ENCODE data around the gene MRPL34. TPM values are rescaled to one million over a fixed set of nuclear protein-coding genes. Genes with fewer than 3 reads are reported as not detected.

Gene MRPL34
- total RNA-seq, 1 donor from 2014 or later = 84.9 TPM

DNA sequence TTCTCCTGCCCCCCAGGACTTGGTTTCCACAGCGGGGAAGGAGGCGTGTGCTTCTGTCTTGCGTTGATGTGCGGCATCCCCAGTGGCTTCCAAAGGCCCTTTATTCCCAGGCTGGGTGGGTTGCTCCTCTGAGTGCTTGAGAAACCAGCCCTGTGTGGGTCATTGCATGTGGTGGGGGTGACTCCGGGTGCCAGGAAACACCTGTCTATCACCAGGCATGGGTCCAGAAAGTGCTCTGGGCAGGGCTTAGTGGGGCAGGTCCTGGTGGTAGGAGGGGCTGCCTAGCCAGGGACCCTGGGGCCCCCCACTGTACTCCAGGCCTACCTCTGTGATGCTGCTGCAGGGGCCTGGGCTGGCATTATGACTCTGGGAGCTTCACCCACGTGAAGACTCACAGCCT, 13.3 kb downstream of the MRPL34 start:
- Histone ChIP-seq H3K27ac (no peak overlapping the region), H3K4me1 (no peaks in the 10 kb centered on the region), H3K4me3 (no peak overlapping the region), H3K27me3 (no peaks in the 10 kb centered on the region), H3K36me3 (peaks cover 58% of the 10 kb centered on the region), H3K9me3 (no peaks in the 10 kb centered on the region)
- TF ChIP-seq, protein P1, sequence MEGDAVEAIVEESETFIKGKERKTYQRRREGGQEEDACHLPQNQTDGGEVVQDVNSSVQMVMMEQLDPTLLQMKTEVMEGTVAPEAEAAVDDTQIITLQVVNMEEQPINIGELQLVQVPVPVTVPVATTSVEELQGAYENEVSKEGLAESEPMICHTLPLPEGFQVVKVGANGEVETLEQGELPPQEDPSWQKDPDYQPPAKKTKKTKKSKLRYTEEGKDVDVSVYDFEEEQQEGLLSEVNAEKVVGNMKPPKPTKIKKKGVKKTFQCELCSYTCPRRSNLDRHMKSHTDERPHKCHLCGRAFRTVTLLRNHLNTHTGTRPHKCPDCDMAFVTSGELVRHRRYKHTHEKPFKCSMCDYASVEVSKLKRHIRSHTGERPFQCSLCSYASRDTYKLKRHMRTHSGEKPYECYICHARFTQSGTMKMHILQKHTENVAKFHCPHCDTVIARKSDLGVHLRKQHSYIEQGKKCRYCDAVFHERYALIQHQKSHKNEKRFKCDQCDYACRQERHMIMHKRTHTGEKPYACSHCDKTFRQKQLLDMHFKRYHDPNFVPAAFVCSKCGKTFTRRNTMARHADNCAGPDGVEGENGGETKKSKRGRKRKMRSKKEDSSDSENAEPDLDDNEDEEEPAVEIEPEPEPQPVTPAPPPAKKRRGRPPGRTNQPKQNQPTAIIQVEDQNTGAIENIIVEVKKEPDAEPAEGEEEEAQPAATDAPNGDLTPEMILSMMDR (IDR thresholded peaks at IDR 0.05) = no peak
- ATAC-seq (no peak), DNase-seq (no peak)
- intact Hi-C loops (cut with DNase I) = no loop called here

DNA sequence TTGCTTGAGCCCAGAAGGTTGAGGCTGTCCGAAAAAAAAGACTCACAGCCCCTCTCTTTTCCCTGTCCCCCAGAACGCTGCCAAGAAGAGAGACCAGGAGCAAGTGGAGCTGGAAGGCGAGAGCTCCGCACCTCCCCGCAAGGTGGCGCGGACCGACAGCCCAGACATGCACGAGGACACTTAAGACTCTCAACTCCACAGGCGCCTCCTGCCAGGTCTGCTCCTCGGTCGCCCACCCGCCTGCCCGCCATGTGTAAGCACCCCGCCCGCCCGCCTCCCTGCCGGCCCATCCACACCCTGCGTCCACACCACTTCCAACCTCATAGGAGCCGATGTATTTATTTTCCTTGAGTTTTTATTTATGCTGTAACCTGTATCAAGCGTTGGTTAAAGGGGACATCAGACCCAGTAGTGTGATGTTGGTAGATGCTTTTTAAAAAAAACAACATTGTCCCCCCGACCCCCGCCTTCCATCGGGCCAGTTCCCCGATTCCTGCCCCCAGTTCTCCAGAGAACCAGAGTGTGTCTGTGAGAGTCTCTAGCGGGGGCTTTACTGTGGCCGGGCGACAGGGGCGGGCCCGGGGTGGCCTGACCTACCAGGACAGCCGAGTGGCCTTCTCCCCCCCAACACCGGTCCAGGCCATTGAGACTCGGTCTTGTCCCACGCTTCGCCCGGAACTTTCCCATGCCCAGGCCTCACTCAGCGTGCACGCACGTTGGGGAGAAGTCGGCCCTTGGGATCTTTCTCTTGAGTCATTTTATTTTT, 14.0 kb downstream of the MRPL34 start:
- no peaks in the 10 kb centered on the region for H3K9me3 ChIP-seq
- H3K36me3 ChIP-seq = peaks cover 51% of the 10 kb centered on the region
- H3K4me3 ChIP-seq = no peak overlapping the region
- no peak overlapping the region for H3K27ac ChIP-seq
- DNase-seq (no peak), ATAC-seq (no peak)
- H3K27me3 ChIP-seq = no peaks in the 10 kb centered on the region
- TF ChIP-seq, protein P1 (IDR thresholded peaks at IDR 0.05) = no peak
- intact Hi-C loops (cut with DNase I) = no loop called here
- no peaks in the 10 kb centered on the region for H3K4me1 ChIP-seq

DNA sequence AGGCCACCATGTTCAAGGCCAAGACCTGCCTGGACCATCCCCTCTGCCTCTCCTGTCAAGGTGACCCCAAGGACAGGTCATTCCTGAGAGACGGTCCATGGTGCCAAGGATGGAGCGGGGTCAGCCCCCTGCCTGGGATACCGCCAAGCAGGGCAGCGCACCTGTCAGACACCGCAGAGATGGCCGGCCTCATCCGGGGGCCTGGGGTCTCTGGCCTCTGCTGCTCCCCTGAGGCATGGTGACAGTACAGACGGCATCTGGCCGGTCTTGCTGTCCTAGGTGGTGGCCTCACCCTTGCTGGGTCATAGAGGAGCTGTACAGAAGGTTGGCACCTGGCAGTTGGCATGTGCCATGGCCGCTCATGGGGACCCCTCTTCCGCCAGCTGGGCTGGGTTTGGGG, 14.8 kb downstream of the MRPL34 start:
- Histone ChIP-seq H3K27ac (no peak overlapping the region), H3K9me3 (no peaks in the 10 kb centered on the region), H3K36me3 (peaks cover 46% of the 10 kb centered on the region), H3K4me1 (no peaks in the 10 kb centered on the region), H3K27me3 (no peaks in the 10 kb centered on the region), H3K4me3 (no peak overlapping the region)
- ATAC-seq = no peak
- no peak for DNase-seq
- TF ChIP-seq, protein P1 (IDR thresholded peaks at IDR 0.05) = no peak
- intact Hi-C loops (cut with DNase I) = no loop called here

DNA sequence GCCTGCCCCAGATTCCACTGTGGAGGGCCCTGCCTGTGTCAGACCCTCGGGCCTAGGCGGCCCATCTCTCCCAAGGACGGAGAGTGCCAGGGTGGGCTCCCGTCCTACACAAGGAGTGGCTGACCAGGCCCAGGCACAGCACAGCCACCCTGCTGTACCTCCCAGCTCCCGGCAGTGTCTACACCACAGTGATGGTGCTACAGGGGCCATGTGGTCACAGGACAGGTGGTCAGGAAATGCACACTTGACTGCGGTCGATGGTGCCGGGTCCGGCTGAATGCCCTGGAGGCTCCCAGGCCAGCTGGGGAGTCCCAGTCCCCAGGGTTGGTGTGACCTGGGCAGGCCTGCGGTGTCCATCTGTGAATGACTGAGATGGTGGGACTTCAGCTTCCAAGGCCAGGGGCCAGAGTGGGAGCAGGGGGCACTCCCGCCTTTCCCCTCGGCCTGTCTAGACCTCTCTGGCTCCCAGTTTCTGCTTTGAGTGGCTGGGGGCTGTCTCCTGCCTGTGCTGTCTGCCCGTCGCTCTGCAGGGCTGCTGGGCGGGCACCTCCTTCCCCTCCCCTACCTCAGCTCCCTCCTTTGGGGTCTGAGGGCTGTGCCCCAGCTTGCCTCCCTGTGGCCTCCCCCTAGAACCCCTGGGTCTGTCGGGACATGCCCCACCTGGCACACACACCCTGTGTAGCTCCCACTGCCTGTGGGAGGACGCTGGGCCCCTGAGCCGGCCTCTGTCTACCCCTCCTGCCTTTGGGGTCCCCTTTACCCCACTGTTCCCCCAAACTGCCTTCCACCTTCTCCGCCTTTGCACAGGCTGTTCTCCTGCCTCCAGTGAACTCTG, 16.2 kb downstream of the MRPL34 start:
- intact Hi-C loops (cut with DNase I) = no loop called here
- Histone ChIP-seq H3K36me3 (peaks cover 32% of the 10 kb centered on the region), H3K27ac (no peak overlapping the region), H3K27me3 (no peaks in the 10 kb centered on the region), H3K9me3 (no peaks in the 10 kb centered on the region), H3K4me1 (no peaks in the 10 kb centered on the region), H3K4me3 (no peak overlapping the region)
- DNase-seq = no peak
- TF ChIP-seq, protein P1 (IDR thresholded peaks at IDR 0.05) = no peak
- ATAC-seq = no peak

DNA sequence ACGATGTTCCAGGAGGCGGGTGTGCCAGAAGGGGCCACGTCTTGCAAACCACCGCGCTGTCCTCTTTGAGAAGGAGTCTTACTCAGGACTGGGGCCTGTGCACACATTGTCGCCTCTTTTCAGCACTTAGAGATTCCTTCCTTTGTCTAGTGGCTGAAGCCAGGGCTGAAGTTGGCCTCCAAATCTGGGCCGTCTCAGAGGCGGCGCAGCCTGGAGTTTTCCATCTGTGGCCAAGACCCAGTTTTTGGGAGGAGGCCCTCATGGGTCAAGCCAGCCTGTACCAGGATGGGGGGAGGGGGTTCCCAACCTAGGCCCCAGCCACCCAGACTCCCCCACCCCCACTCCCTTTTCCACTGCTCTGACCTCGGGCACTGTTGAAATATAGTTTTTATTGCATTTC, 17.2 kb downstream of the MRPL34 start:
- H3K9me3 ChIP-seq = no peaks in the 10 kb centered on the region
- H3K4me1 ChIP-seq = no peaks in the 10 kb centered on the region
- no peak overlapping the region for H3K4me3 ChIP-seq
- intact Hi-C loops (cut with DNase I) = no loop called here
- DNase-seq (no peak), ATAC-seq (no peak)
- H3K36me3 ChIP-seq = peaks cover 30% of the 10 kb centered on the region
- H3K27ac ChIP-seq = no peak overlapping the region
- H3K27me3 ChIP-seq = no peaks in the 10 kb centered on the region
- TF ChIP-seq, protein P1 (IDR thresholded peaks at IDR 0.05) = no peak
